GM12892 (cell line): ENCODE data around the gene C4orf33.

Experiments
- POLR2AphosphoS5 ChIP-seq: IDR thresholded peaks from 2 replicates; pipeline ENCODE4 v1.6.1; 2011; ENCODE audit warnings: low read depth, low read length, control low read depth
- TAF1 ChIP-seq: IDR thresholded peaks from 2 replicates; pipeline ENCODE4 v1.6.1; 2011; ENCODE audit warnings: low read depth, mild to moderate bottlenecking, control low read depth, low read length, borderline replicate concordance

- no peak for TF ChIP-seq POLR2AphosphoS5
- TF ChIP-seq TAF1: no peak
Observed at GRCh38 chr4:129129143-129129542, 33.2 kb downstream of the C4orf33 start.
